HepG2 (cell line): ENCODE data around the gene YWHAH. TPM values are rescaled to one million over a fixed set of nuclear protein-coding genes. Genes with fewer than 3 reads are reported as not detected.

ENCODE experiments used
- ATAC-seq: fragments of 200-7000 bp; cut with Tn5 transposase; 3 replicates; pipeline ENCODE4 v1.9.1; 2020; ENCODE audit warnings: mild to moderate bottlenecking, moderate library complexity
- BruUV-seq: library from RNA; stranded (reverse); fragments of 400-500 nt; replicated peaks from 2 replicates; lab custom pipeline; 2021; lab: Mats Ljungman, UMichigan
- CTCF ChIA-PET: fragments of 300-600 bp; formaldehyde crosslinking; extraction: SDS; loops from one replicate; lab custom pipeline; 2021; ENCODE audit warnings: low total read pairs, inconsistent platforms, low intra/inter-chr PET ratio; lab: Yijun Ruan, JAX
- POLR2A ChIA-PET: fragments of 350-600 bp; sonication (Branson Sonifier 250); formaldehyde crosslinking; loops from one replicate; lab custom pipeline; 2020; ENCODE audit warnings: antibody characterized with exemption, inconsistent platforms; lab: Yijun Ruan, JAX
- DNase-seq: peaks from one replicate; pipeline ENCODE4 v3.0.0-alpha.2; 2015; ENCODE audit warnings: low spot score
- FAIRE-seq: peaks from 3 replicates; lab custom pipeline; 2011; peaks lifted over from hg19 to GRCh38; lab: Jason Lieb, UNC
- H2AFZ ChIP-seq: one replicate; pipeline ENCODE4 v1.6.1; 2011; ENCODE audit warnings: low read length, inconsistent platforms
- H3K27ac ChIP-seq: fragments of 300-600 bp; 3 replicates; pipeline ENCODE4 v1.8.0; 2011; ENCODE audit warnings: mixed run types, mild to moderate bottlenecking, mixed read lengths, low read length, inconsistent platforms; ENCODE audit not compliant: insufficient read depth; ENCODE audit errors: extremely low read length
- H3K27me3 ChIP-seq, 2 experiments: fragments of 200-600 bp in 1 of 2; 2 replicates in 1 of 2; 3 replicates in 1 of 2; pipeline versions ENCODE4 v1.6.0 to v1.8.0; 2011; ENCODE audit warnings: low read length in 2 of 2, mild to moderate bottlenecking in 2 of 2, moderate library complexity in 2 of 2, inconsistent platforms in 1 of 2; ENCODE audit not compliant: insufficient read depth in 2 of 2, control insufficient read depth in 1 of 2
- H3K36me3 ChIP-seq, 2 experiments: fragments of 200-600 bp in 1 of 2; replicated peaks in 1 of 2; 2 replicates in 1 of 2; 3 replicates in 1 of 2; pipeline versions ENCODE4 v1.5.1 to v1.8.0; 2011; ENCODE audit warnings: low read length in 2 of 2, inconsistent platforms in 1 of 2; ENCODE audit not compliant: insufficient read depth in 2 of 2, control insufficient read depth in 1 of 2
- H3K4me1 ChIP-seq: 2 replicates; pipeline ENCODE4 v1.5.1; 2012; ENCODE audit warnings: low read length, inconsistent platforms; ENCODE audit not compliant: insufficient read depth
- H3K4me2 ChIP-seq: 2 replicates; pipeline ENCODE4 v1.6.0; 2011; ENCODE audit warnings: low read depth, low read length, inconsistent platforms
- H3K4me3 ChIP-seq, 3 experiments: fragments of 200-600 bp in 1 of 3; sonication (generic), shearing (Covaris generic) in 1 of 3; replicated peaks in 1 of 3; 2 replicates each; pipeline ENCODE4 v1.5.1; 2011 to 2016; ENCODE audit warnings: low read length in 3 of 3, inconsistent platforms in 2 of 3, low read depth in 2 of 3, mild to moderate bottlenecking in 2 of 3, control low read depth in 1 of 3, mixed read lengths in 1 of 3; ENCODE audit not compliant: insufficient read depth in 1 of 3
- H3K79me2 ChIP-seq: one replicate; pipeline ENCODE4 v1.6.1; 2011; ENCODE audit warnings: low read length, inconsistent platforms; ENCODE audit not compliant: insufficient read depth
- H3K9ac ChIP-seq: 2 replicates; pipeline ENCODE4 v1.6.0; 2011; ENCODE audit warnings: mild to moderate bottlenecking, low read depth, low read length, inconsistent platforms; ENCODE audit not compliant: insufficient read depth
- H3K9me3 ChIP-seq: 2 replicates; pipeline ENCODE4 v1.5.1; 2012; ENCODE audit warnings: mild to moderate bottlenecking, low read length
- H4K20me1 ChIP-seq: 2 replicates; pipeline ENCODE4 v1.6.0; 2011; ENCODE audit warnings: inconsistent platforms, mild to moderate bottlenecking, low read length, moderate library complexity; ENCODE audit not compliant: insufficient read depth
- KDM5A ChIP-seq: fragments of 200-600 bp; sonication (generic); IDR thresholded peaks from 2 replicates; pipeline ENCODE4 v1.7.0; 2018; ENCODE audit warnings: antibody characterized with exemption, mild to moderate bottlenecking, low read length, borderline replicate concordance
- RFXANK ChIP-seq: IDR thresholded peaks from 2 replicates; pipeline ENCODE4 v1.6.1; 2016
- ZNF543 ChIP-seq: sonication (generic); formaldehyde crosslinking; IDR thresholded peaks from 2 replicates; pipeline ENCODE4 v1.4.0; 2020; ENCODE audit warnings: mild to moderate bottlenecking, missing genetic modification reagents
- ZNF629 ChIP-seq: sonication (generic); formaldehyde crosslinking; conservative IDR thresholded peaks from 2 replicates; pipeline ENCODE4 v1.5.0; 2020; ENCODE audit warnings: missing genetic modification reagents
- ZNF782 ChIP-seq: sonication (generic); formaldehyde crosslinking; IDR thresholded peaks from 2 replicates; pipeline ENCODE4 v1.4.0; 2020; ENCODE audit warnings: missing genetic modification reagents, mild to moderate bottlenecking, borderline replicate concordance
- WGBS: methylation state at CpG from one replicate; pipeline ENCODE4 v1.1.6; 2017; ENCODE audit warnings: low lambda C conversion rate; 5-methylcytosine and 5-hydroxymethylcytosine counted together
- in situ Hi-C: cut with HindIII; loops from 2 replicates; pipeline ENCODE4 v1.10.0; 2017; ENCODE audit warnings: low pct_unique_long_range_greater_than_20kb; ENCODE audit not compliant: extremely low pct_ligation_motif_present
- intact Hi-C: fragments of 100-400 bp; cut with micrococcal nuclease; formaldehyde crosslinking; loops from one replicate; pipeline ENCODE4 v1.10.0; 2022; ENCODE audit not compliant: unreplicated experiment
- polyA plus RNA-seq, 8 experiments: library from polyadenylated mRNA; depleted of rRNA in 3 of 8; stranded (reverse) in 7 of 8; unstranded in 1 of 8; fragments of >200 nt; fragmentation: Illumina TruSeq in 4 of 8; extraction: Trizol in 4 of 8; gene quantifications; 2 replicates each; pipeline versions ENCODE4 v1.2.1 to v1.2.3, GENCODE V29; 2011 to 2016; ENCODE audit warnings: low read depth in 4 of 8, missing spikeins in 1 of 8, mixed read lengths in 1 of 8; ENCODE audit not compliant: insufficient read depth in 1 of 8
- total RNA-seq, 5 experiments: library from RNA; depleted of rRNA; stranded (reverse); fragments of >200 nt; fragmentation: Illumina TruSeq; extraction: Trizol; gene quantifications; 2 replicates each; pipeline ENCODE4 v1.2.3, GENCODE V29; 2016; ENCODE audit warnings: low read depth in 1 of 5
- TF ChIP-seq, protein P1 (sequence below): IDR thresholded peaks from 2 replicates; pipeline ENCODE4 v1.6.1; 2016; ENCODE audit warnings: missing genetic modification reagents, missing compliant biosample characterization
- TF ChIP-seq, protein P2 (sequence below): sonication (generic); formaldehyde crosslinking; IDR thresholded peaks from 2 replicates; pipeline ENCODE4 v1.4.0; 2020; ENCODE audit warnings: missing genetic modification reagents
- TF ChIP-seq, protein P3 (sequence below): sonication (generic); formaldehyde crosslinking; IDR thresholded peaks from 2 replicates; pipeline ENCODE4 v1.4.0; 2020; ENCODE audit warnings: missing genetic modification reagents

Gene YWHAH
- total and polyA plus RNA-seq, 2 of the 13 experiments (the other 11 are each of a cell fraction or from before 2014, with no cell fraction given) = 35.6 to 92.7 TPM

DNA sequence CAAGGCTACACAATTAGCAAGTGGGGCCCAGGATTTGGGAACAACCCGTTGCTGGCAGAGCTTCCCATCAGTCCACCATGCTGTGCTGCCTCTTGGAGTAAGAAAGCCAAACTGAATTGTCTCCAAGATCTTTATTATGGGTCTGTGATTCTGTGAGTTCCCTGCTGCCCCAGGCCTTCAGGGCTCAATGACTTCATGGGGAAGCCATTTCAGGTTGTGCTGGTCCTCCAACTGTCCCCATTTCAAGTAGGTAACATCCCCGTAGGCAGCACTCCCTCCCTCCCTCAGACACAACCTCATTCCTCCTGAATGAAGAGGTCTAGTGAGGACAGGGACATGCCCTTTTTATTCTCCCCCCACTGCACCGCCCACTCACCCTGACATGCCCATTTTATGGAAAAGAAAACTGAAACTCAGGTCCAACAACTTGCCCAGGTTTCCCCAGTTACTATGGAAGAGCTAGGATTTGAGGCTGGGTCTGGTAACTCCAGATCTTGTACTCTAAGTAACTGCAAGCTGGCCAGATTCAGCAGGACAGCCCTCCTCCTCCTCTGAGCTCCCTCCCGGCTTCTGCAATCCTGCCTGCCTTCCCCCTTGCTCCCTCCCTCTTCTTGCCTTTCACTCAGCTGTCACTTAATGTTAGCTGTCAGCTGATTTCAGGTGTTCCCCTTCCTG, 8.2 kb upstream of the YWHAH start:
- H3K27ac ChIP-seq = no peak overlapping the region
- CTCF ChIA-PET = no interaction called here
- ATAC-seq (no peak), FAIRE-seq (no peak), DNase-seq (no peak)
- H3K4me3 ChIP-seq = no peak overlapping the region
- peaks cover 40% of the 10 kb centered on the region for H3K4me1 ChIP-seq
- in situ Hi-C loops = no loop called here
- no peaks in the 10 kb centered on the region for H4K20me1 ChIP-seq
- POLR2A ChIA-PET = no interaction called here
- peak; percentile 47; the same call in 1 of the 2 replicates for TF ChIP-seq ZNF629 (CRISPR knock-in tag)
- TF ChIP-seq KDM5A = no peak
- H3K27me3 ChIP-seq = peaks cover 0 to 10% of the 10 kb centered on the region in 2 experiments; a peak in 1 of 5 replicates
- intact Hi-C loops = no loop called here
- no TSS peak for BruUV-seq
- H3K36me3 ChIP-seq = no peaks in the 10 kb centered on the region
- no peak overlapping the region for H3K4me2 ChIP-seq
- no peak overlapping the region for H3K9ac ChIP-seq
- H2AFZ ChIP-seq = no peak overlapping the region
- no peaks in the 10 kb centered on the region for H3K79me2 ChIP-seq
- WGBS = 27% methylated on average over 4 of the region's 4 CpGs
- H3K9me3 ChIP-seq = no peaks in the 10 kb centered on the region

DNA sequence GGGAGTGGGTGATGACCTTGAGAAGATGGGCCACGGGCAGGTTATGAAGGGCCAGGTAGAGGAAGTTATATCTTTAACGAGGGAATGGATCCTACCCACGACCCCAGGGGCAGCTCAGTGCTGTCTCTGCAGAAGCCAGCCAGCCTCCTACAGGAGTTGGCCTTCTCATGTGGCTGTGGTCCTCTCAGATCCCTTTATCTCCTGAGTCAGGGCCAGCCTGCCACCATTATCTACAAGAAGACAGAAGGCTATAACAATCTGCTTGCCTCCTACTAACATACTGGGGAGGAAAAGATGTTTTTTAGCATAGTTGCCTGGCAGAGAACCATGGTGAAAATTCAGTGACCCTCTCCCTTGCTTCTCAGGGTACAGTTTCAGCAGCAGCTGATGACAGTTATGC, 7.0 kb upstream of the YWHAH start:
- Histone ChIP-seq H3K4me2 (no peak overlapping the region), H3K27ac (no peak overlapping the region), H3K79me2 (no peaks in the 10 kb centered on the region), H3K4me1 (peaks cover 42% of the 10 kb centered on the region), H3K9me3 (no peaks in the 10 kb centered on the region), H3K4me3 (no peak overlapping the region), H3K36me3 (no peaks in the 10 kb centered on the region), H4K20me1 (no peaks in the 10 kb centered on the region), H2AFZ (no peak overlapping the region), H3K9ac (no peak overlapping the region), H3K27me3 (peaks cover 0 to 10% of the 10 kb centered on the region in 2 experiments; a peak in 1 of 5 replicates)
- FAIRE-seq (no peak), ATAC-seq (no peak), DNase-seq (no peak)
- ChIA-PET CTCF (no interaction called here), POLR2A (no interaction called here)
- WGBS = 0% methylated on average over 3 of the region's 3 CpGs
- no TSS peak for BruUV-seq
- in situ Hi-C loops = no loop called here
- intact Hi-C loops = no loop called here
- TF ChIP-seq ZNF543 (CRISPR knock-in tag) (no peak), ZNF782 (CRISPR knock-in tag) (no peak), RFXANK (CRISPR knock-in tag) (no peak)
- TF ChIP-seq, protein P1, sequence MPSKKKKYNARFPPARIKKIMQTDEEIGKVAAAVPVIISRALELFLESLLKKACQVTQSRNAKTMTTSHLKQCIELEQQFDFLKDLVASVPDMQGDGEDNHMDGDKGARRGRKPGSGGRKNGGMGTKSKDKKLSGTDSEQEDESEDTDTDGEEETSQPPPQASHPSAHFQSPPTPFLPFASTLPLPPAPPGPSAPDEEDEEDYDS (CRISPR knock-in tag) = no peak
- TF ChIP-seq, protein P2, sequence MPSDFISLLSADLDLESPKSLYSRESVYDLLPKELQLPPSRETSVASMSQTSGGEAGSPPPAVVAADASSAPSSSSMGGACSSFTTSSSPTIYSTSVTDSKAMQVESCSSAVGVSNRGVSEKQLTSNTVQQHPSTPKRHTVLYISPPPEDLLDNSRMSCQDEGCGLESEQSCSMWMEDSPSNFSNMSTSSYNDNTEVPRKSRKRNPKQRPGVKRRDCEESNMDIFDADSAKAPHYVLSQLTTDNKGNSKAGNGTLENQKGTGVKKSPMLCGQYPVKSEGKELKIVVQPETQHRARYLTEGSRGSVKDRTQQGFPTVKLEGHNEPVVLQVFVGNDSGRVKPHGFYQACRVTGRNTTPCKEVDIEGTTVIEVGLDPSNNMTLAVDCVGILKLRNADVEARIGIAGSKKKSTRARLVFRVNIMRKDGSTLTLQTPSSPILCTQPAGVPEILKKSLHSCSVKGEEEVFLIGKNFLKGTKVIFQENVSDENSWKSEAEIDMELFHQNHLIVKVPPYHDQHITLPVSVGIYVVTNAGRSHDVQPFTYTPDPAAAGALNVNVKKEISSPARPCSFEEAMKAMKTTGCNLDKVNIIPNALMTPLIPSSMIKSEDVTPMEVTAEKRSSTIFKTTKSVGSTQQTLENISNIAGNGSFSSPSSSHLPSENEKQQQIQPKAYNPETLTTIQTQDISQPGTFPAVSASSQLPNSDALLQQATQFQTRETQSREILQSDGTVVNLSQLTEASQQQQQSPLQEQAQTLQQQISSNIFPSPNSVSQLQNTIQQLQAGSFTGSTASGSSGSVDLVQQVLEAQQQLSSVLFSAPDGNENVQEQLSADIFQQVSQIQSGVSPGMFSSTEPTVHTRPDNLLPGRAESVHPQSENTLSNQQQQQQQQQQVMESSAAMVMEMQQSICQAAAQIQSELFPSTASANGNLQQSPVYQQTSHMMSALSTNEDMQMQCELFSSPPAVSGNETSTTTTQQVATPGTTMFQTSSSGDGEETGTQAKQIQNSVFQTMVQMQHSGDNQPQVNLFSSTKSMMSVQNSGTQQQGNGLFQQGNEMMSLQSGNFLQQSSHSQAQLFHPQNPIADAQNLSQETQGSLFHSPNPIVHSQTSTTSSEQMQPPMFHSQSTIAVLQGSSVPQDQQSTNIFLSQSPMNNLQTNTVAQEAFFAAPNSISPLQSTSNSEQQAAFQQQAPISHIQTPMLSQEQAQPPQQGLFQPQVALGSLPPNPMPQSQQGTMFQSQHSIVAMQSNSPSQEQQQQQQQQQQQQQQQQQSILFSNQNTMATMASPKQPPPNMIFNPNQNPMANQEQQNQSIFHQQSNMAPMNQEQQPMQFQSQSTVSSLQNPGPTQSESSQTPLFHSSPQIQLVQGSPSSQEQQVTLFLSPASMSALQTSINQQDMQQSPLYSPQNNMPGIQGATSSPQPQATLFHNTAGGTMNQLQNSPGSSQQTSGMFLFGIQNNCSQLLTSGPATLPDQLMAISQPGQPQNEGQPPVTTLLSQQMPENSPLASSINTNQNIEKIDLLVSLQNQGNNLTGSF (CRISPR knock-in tag) = no peak
- TF ChIP-seq, protein P3, sequence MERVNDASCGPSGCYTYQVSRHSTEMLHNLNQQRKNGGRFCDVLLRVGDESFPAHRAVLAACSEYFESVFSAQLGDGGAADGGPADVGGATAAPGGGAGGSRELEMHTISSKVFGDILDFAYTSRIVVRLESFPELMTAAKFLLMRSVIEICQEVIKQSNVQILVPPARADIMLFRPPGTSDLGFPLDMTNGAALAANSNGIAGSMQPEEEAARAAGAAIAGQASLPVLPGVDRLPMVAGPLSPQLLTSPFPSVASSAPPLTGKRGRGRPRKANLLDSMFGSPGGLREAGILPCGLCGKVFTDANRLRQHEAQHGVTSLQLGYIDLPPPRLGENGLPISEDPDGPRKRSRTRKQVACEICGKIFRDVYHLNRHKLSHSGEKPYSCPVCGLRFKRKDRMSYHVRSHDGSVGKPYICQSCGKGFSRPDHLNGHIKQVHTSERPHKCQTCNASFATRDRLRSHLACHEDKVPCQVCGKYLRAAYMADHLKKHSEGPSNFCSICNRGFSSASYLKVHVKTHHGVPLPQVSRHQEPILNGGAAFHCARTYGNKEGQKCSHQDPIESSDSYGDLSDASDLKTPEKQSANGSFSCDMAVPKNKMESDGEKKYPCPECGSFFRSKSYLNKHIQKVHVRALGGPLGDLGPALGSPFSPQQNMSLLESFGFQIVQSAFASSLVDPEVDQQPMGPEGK (CRISPR knock-in tag) = no peak
